Keratinocyte (primary cell): Measurements from ENCODE around the gene MAN1C1.

ENCODE experiments used
- EZH2 ChIP-seq: IDR thresholded peaks from one replicate; pipeline ENCODE4 v1.6.1; 2012; ENCODE audit warnings: inconsistent platforms, mild to moderate bottlenecking, low read length, moderate library complexity
- TF ChIP-seq, protein P1 (sequence below), 3 experiments: IDR thresholded peaks in 1 of 3; conservative IDR thresholded peaks in 1 of 3; optimal IDR thresholded peaks in 1 of 3; 2 replicates in 2 of 3; 3 replicates in 1 of 3; pipeline versions ENCODE3 to v1.5.1; 2011; ENCODE audit warnings: low read length in 3 of 3, mild to moderate bottlenecking in 3 of 3, moderate library complexity in 2 of 3, control low read depth in 1 of 3, inconsistent platforms in 1 of 3; ENCODE audit not compliant: insufficient read depth in 2 of 3; ENCODE audit errors: extremely low read depth in 1 of 3

DNA sequence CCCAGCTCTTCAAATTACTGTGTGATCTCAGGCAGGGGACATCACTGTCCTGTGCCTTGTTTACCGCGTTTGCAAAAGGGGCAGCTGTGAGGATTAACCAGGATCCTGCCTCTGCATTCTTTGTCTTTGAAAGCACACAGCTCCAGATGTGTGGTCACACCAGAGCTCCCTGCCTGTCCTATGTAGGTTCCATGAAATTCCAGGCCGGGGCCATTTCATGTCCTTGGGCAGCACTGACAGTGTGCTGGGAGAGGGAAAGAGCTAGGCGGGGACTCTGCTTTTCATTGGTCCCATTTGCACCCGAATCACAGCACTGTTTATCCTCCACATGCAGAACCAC lies 141.2 kb downstream of the MAN1C1 start:
- TF ChIP-seq, protein P1, sequence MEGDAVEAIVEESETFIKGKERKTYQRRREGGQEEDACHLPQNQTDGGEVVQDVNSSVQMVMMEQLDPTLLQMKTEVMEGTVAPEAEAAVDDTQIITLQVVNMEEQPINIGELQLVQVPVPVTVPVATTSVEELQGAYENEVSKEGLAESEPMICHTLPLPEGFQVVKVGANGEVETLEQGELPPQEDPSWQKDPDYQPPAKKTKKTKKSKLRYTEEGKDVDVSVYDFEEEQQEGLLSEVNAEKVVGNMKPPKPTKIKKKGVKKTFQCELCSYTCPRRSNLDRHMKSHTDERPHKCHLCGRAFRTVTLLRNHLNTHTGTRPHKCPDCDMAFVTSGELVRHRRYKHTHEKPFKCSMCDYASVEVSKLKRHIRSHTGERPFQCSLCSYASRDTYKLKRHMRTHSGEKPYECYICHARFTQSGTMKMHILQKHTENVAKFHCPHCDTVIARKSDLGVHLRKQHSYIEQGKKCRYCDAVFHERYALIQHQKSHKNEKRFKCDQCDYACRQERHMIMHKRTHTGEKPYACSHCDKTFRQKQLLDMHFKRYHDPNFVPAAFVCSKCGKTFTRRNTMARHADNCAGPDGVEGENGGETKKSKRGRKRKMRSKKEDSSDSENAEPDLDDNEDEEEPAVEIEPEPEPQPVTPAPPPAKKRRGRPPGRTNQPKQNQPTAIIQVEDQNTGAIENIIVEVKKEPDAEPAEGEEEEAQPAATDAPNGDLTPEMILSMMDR (optimal IDR thresholded peaks at IDR 0.05 in 1 of 3, IDR thresholded peaks at IDR 0.05 in 1 of 3, conservative IDR thresholded peaks at IDR 0.05 in 1 of 3; ENCODE audit: extremely low read depth in 1 of 3, insufficient read depth in 2 of 3, low read length in 3 of 3) = no peak
- TF ChIP-seq EZH2 = peak; percentile 10
